SJCRH30 (cell line): Measurements from ENCODE around the gene NLK. TPM values are rescaled to one million over a fixed set of nuclear protein-coding genes. Genes with fewer than 3 reads are reported as not detected.
"Not testable (repeated sequence)": the region's sequence is repeated elsewhere in the genome, so short reads cannot be mapped to it uniquely, and the experiment has no call there.

Experiments used
- DNase-seq, 2 experiments: peaks; one replicate each; pipeline ENCODE4 v3.0.0-alpha.2; 2015 to 2020
- H3K27ac ChIP-seq: fragments of 250-450 bp; sonication (Bioruptor Pico); 2 replicates; pipeline ENCODE4 v1.5.1; 2020; ENCODE audit warnings: mild to moderate bottlenecking, moderate library complexity
- H3K27me3 ChIP-seq: fragments of 250-450 bp; sonication (Bioruptor Pico); 2 replicates; pipeline ENCODE4 v1.5.1; 2020; ENCODE audit warnings: mild to moderate bottlenecking, moderate library complexity
- H3K36me3 ChIP-seq: fragments of 250-450 bp; sonication (Bioruptor Pico); 2 replicates; pipeline ENCODE4 v1.5.1; 2020; ENCODE audit warnings: mild to moderate bottlenecking, moderate library complexity
- H3K4me1 ChIP-seq: fragments of 250-450 bp; sonication (Bioruptor Pico); 2 replicates; pipeline ENCODE4 v1.5.1; 2020; ENCODE audit warnings: mild to moderate bottlenecking, moderate library complexity
- H3K4me3 ChIP-seq: fragments of 250-450 bp; sonication (Bioruptor Pico); 2 replicates; pipeline ENCODE4 v1.5.1; 2020; ENCODE audit warnings: mild to moderate bottlenecking, moderate library complexity
- H3K9me3 ChIP-seq: fragments of 250-450 bp; sonication (Bioruptor Pico); replicated peaks from 2 replicates; pipeline ENCODE4 v1.5.1; 2020; ENCODE audit warnings: mild to moderate bottlenecking, moderate library complexity
- total RNA-seq: library from RNA; depleted of rRNA; stranded (reverse); fragments of >200 nt; shearing (Covaris generic); gene quantifications from 2 replicates; pipeline ENCODE4 v1.2.3, GENCODE V29; 2014

NLK gene
- total RNA-seq, 1 experiment from 2014 or later, result 27.8 TPM

- H3K36me3 ChIP-seq, result not testable (repeated sequence)
Observed at GRCh38 chr17:28098591-28098990, 56.1 kb downstream of the NLK start.

GRCh38 chr17:28100251-28100650, 57.8 kb downstream of the NLK start:
- H3K4me3 ChIP-seq, result no peak overlapping the region
- no peaks in the 10 kb centered on the region; the same call in 1 of the 2 replicates for H3K36me3 ChIP-seq
- no peak for DNase-seq

More at GRCh38 chr17:28098591-28098990, 56.1 kb downstream of the NLK start:
- H3K9me3 ChIP-seq, DNase-seq, H3K4me1 ChIP-seq, H3K4me3 ChIP-seq, H3K27me3 ChIP-seq, H3K27ac ChIP-seq: not testable (repeated sequence)

GRCh38 chr17:28100936-28101335, 58.5 kb downstream of the NLK start:
- no peak overlapping the region for H3K27ac ChIP-seq
- no peaks in the 10 kb centered on the region for H3K4me1 ChIP-seq
- DNase-seq, result no peak
- no peaks in the 10 kb centered on the region for H3K9me3 ChIP-seq
- no peak overlapping the region for H3K4me3 ChIP-seq
- H3K36me3 ChIP-seq, result no peaks in the 10 kb centered on the region; the same call in 1 of the 2 replicates
- H3K27me3 ChIP-seq, result no peaks in the 10 kb centered on the region

More at GRCh38 chr17:28100251-28100650, 57.8 kb downstream of the NLK start:
- Histone ChIP-seq H3K4me1 (no peaks in the 10 kb centered on the region), H3K27ac (no peak overlapping the region), H3K9me3 (no peaks in the 10 kb centered on the region), H3K27me3 (no peaks in the 10 kb centered on the region)

GRCh38 chr17:28101919-28102318, 59.4 kb downstream of the NLK start:
- H3K4me3 ChIP-seq, result no peak overlapping the region
- no peak overlapping the region for H3K27ac ChIP-seq
- no peak for DNase-seq
- H3K4me1 ChIP-seq, result no peaks in the 10 kb centered on the region
- no peaks in the 10 kb centered on the region for H3K27me3 ChIP-seq
- no peaks in the 10 kb centered on the region; the same call in 1 of the 2 replicates for H3K36me3 ChIP-seq
- no peaks in the 10 kb centered on the region for H3K9me3 ChIP-seq

GRCh38 chr17:28105501-28105900, 63.0 kb downstream of the NLK start:
- no peak for DNase-seq
- no peaks in the 10 kb centered on the region for H3K4me1 ChIP-seq
- no peak overlapping the region for H3K27ac ChIP-seq
- no peak overlapping the region for H3K4me3 ChIP-seq
- H3K36me3 ChIP-seq, result no peaks in the 10 kb centered on the region; the same call in 1 of the 2 replicates
- H3K27me3 ChIP-seq, result no peaks in the 10 kb centered on the region
- H3K9me3 ChIP-seq, result no peaks in the 10 kb centered on the region

GRCh38 chr17:28110184-28110583, 67.7 kb downstream of the NLK start:
- Histone ChIP-seq H3K27me3 (no peaks in the 10 kb centered on the region), H3K9me3 (no peaks in the 10 kb centered on the region), H3K27ac (no peak overlapping the region), H3K36me3 (no peaks in the 10 kb centered on the region), H3K4me3 (no peak overlapping the region), H3K4me1 (no peaks in the 10 kb centered on the region)
- no peak for DNase-seq

GRCh38 chr17:28112181-28112580, 69.7 kb downstream of the NLK start:
- H3K4me3 ChIP-seq, result no peak overlapping the region
- H3K4me1 ChIP-seq, result no peaks in the 10 kb centered on the region
- no peak for DNase-seq
- no peak overlapping the region for H3K27ac ChIP-seq
- H3K9me3 ChIP-seq, result no peaks in the 10 kb centered on the region
- H3K27me3 ChIP-seq, result no peaks in the 10 kb centered on the region
- H3K36me3 ChIP-seq, result no peaks in the 10 kb centered on the region

GRCh38 chr17:28112606-28113005, 70.1 kb downstream of the NLK start:
- DNase-seq, result no peak
- Histone ChIP-seq H3K36me3 (no peaks in the 10 kb centered on the region), H3K4me1 (no peaks in the 10 kb centered on the region), H3K4me3 (no peak overlapping the region), H3K27ac (no peak overlapping the region), H3K27me3 (no peaks in the 10 kb centered on the region), H3K9me3 (no peaks in the 10 kb centered on the region)

- no peaks in the 10 kb centered on the region for H3K36me3 ChIP-seq
- no peaks in the 10 kb centered on the region for H3K27me3 ChIP-seq
- H3K4me1 ChIP-seq, result 0 out of 2 replicates have a peak, but pooled peaks cover 1% of the 10 kb centered on the region
- H3K9me3 ChIP-seq, result no peaks in the 10 kb centered on the region
- H3K4me3 ChIP-seq, result no peak overlapping the region
- no peak overlapping the region for H3K27ac ChIP-seq
- no peak for DNase-seq
Observed at GRCh38 chr17:28113269-28113668, 70.8 kb downstream of the NLK start.

GRCh38 chr17:28115046-28115445, 72.6 kb downstream of the NLK start:
- Histone ChIP-seq H3K27ac (no peak overlapping the region), H3K4me3 (no peak overlapping the region), H3K4me1 (0 out of 2 replicates have a peak, but pooled peaks cover 5% of the 10 kb centered on the region), H3K9me3 (no peaks in the 10 kb centered on the region), H3K36me3 (no peaks in the 10 kb centered on the region), H3K27me3 (no peaks in the 10 kb centered on the region)
- DNase-seq, result no peak

GRCh38 chr17:28117304-28117703, 74.8 kb downstream of the NLK start:
- no peak overlapping the region for H3K27ac ChIP-seq
- no peak overlapping the region for H3K4me3 ChIP-seq
- H3K36me3 ChIP-seq, result peaks cover under 1% of the 10 kb centered on the region; the same call in 1 of the 2 replicates
- DNase-seq, result no peak
- no peaks in the 10 kb centered on the region for H3K27me3 ChIP-seq
- H3K4me1 ChIP-seq, result 0 out of 2 replicates have a peak, but pooled peaks cover 5% of the 10 kb centered on the region
- no peaks in the 10 kb centered on the region for H3K9me3 ChIP-seq

- H3K4me1 ChIP-seq, result 0 out of 2 replicates have a peak, but pooled peaks cover 5% of the 10 kb centered on the region
- no peak overlapping the region for H3K27ac ChIP-seq
- DNase-seq, result no peak
- no peak overlapping the region for H3K4me3 ChIP-seq
- peaks cover 8% of the 10 kb centered on the region; the same call in 1 of the 2 replicates for H3K36me3 ChIP-seq
- no peaks in the 10 kb centered on the region for H3K9me3 ChIP-seq
- no peaks in the 10 kb centered on the region for H3K27me3 ChIP-seq
Observed at GRCh38 chr17:28118362-28118761, 75.9 kb downstream of the NLK start.

GRCh38 chr17:28119046-28119445, 76.6 kb downstream of the NLK start:
- no peak for DNase-seq
- Histone ChIP-seq H3K27me3 (no peaks in the 10 kb centered on the region), H3K4me3 (no peak overlapping the region), H3K36me3 (peaks cover 8% of the 10 kb centered on the region; the same call in 1 of the 2 replicates), H3K27ac (no peak overlapping the region), H3K4me1 (0 out of 2 replicates have a peak, but pooled peaks cover 5% of the 10 kb centered on the region), H3K9me3 (no peaks in the 10 kb centered on the region)

- Histone ChIP-seq H3K9me3 (no peaks in the 10 kb centered on the region), H3K27me3 (no peaks in the 10 kb centered on the region), H3K36me3 (peaks cover 8% of the 10 kb centered on the region; the same call in 1 of the 2 replicates), H3K27ac (no peak overlapping the region), H3K4me3 (no peak overlapping the region), H3K4me1 (0 out of 2 replicates have a peak, but pooled peaks cover 5% of the 10 kb centered on the region)
- no peak for DNase-seq
Observed at GRCh38 chr17:28119560-28119959, 77.1 kb downstream of the NLK start.

GRCh38 chr17:28120766-28121165, 78.3 kb downstream of the NLK start:
- Histone ChIP-seq H3K4me1 (peaks cover 5% of the 10 kb centered on the region; the same call in 1 of the 2 replicates), H3K9me3 (no peaks in the 10 kb centered on the region), H3K36me3 (peaks cover 14% of the 10 kb centered on the region), H3K4me3 (no peak overlapping the region), H3K27ac (no peak overlapping the region), H3K27me3 (no peaks in the 10 kb centered on the region)
- no peak for DNase-seq

- no peak overlapping the region for H3K27ac ChIP-seq
- DNase-seq, result no peak
- H3K36me3 ChIP-seq, result peaks cover 20% of the 10 kb centered on the region
- H3K4me3 ChIP-seq, result no peak overlapping the region
- no peaks in the 10 kb centered on the region for H3K27me3 ChIP-seq
- no peaks in the 10 kb centered on the region for H3K9me3 ChIP-seq
- no peaks in the 10 kb centered on the region; the same call in 1 of the 2 replicates for H3K4me1 ChIP-seq
Observed at GRCh38 chr17:28124962-28125361, 82.5 kb downstream of the NLK start.
